NCI-H510A treated with DMSO at 0.1 percent for 48 hours (cell line): ENCODE results near the gene ALDH1A2.
"Not testable (repeated sequence)": the region's sequence is repeated elsewhere in the genome, so short reads cannot be mapped to it uniquely, and the experiment has no call there.

ENCODE experiments used
- DNase-seq: peaks from one replicate; lab custom pipeline; 2025; lab: John Stamatoyannopoulos, UW

ALDH1A2 gene

DNA sequence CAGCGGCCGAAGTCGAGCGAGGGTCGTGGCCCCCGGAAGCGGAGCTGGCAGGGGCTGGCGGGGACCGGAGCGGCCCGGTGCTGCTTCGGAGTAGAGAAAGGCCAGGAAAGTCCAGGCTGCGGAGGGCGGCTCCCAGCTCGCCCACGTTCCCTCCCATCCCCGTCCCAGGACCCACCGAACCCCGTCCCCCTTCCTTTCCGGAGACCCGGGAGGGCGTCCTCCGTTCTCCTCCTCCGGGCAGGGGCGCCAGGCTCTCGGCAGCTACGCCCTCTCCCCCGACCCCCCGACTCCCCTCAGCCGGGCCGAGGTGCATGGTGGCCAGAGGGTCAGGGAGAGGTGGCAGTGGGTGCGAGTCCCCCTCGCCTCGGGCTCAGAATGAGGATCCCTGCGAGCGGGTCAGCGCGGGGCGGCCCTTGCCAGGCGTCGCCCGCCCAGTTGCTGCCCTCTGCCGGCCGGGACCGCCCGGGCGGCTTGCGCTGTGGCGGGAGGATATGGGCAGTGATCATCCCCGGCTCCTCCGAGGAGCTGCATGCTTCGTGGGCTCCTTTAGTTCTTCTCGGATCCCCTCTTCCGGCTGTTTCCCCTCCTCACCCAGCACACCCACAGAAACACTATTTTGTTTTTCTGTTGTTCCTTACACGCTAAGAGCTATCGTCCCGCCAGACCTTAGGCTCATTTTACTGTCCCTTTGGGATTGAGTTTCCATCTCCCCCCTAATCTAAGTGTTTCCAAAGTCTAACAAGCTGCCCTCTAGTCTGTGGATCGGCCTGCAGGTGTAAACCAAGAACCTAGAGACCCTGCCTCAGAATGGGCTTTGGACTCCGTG, 744 bp upstream of the ALDH1A2 start:
- DNase-seq: peak; percentile 23

DNA sequence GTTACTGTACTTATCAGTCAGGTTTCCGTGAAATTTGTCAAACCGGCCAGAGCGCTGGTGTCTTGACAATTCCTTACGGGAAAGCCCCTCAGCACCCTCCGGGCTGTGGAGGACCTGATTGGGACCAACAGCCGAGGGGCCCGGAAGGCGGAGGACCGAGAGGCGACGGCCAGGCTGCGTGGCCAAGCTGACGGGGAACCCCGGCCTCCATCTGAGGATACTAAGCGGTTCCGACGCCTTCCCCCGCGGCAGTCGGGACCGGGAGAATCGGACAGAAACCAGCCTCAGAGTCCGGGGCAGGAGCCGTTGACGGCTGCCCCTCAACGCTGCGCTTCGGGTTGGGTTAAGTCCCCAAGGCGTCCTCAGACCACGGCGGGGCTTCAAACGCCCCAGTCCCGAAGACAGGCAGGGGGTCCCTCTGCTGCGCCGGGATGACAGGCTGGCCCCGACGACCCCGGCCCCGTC, 499 bp downstream of the ALDH1A2 start:
- no peak for DNase-seq

DNA sequence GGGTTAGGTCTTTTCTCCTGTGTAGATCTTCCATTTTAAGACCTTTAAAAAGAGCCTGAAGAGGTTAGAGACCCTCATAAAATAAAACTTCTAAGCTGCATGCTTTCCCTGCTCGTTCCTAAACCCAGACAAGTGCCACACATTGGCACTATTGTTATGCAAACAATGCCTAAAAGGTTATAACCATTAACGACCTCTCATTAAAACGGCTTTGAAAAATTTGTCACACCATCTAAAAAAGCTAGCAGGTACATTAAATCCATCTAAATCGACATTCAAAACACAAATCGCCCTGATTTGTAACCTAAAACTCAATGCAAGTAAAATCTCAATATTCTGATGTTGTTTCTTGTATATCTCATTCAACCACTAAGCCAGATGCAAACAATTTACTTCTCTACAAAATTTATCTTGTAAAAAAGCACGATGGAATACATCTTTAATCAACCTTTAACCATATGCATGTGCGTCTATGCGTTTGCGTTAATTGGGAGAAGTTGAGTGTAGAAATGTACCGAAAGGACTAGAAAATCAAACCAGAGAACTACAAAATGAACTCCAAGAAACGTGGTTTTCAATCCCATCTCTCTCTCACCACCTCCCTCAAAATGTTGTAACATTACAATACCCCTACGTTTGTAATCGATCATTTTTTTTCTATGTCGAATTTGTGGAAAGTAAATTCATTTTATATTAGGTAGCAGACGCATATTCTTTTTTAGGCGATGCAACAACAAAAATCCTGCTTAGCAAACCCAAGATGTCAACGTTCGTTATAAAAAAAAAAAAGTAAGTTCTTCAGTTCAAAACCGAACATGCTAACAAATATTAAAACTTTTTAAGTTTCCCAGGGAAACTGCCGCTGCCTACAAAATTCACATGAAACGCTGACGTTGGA, 1.2 kb downstream of the ALDH1A2 start:
- no peak for DNase-seq

DNA sequence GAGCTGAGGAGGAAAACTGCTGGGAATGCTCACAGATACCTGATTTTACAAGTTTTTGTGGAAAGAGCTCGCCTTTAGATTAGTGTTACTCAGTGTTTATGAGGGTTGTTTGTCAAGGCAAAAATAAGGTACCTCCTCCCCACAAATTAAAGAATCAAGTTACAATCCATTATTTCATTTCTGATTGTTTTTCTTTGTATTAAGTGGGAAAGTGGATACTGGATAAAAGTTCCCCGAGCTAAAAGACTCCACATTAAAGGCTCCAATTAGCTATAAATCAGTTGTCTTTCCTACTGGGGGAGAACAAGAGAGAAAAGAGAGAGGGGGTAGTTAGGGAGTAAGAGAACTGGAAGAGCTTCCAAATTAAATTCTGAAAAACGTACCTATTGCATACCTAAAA, 1.9 kb downstream of the ALDH1A2 start:
- DNase-seq: no peak

DNA sequence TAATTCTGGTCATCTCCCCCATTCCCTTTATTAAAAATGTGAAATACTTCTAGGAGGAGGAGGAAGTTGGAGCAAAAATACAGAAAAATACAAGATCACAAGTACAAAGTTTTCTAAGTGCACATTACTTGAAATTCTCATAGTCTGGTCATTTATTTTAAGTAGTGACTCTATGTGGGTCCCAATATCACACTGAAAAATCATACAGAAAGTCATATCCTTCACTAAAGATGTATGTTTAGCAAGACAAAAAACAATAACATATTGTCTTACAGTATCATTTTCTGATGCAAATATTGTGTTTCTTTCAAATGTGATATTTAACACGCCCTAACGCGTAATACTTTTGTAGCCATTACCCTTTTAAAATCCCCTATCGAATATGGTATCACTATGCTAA, 2.5 kb downstream of the ALDH1A2 start:
- no peak for DNase-seq

DNA sequence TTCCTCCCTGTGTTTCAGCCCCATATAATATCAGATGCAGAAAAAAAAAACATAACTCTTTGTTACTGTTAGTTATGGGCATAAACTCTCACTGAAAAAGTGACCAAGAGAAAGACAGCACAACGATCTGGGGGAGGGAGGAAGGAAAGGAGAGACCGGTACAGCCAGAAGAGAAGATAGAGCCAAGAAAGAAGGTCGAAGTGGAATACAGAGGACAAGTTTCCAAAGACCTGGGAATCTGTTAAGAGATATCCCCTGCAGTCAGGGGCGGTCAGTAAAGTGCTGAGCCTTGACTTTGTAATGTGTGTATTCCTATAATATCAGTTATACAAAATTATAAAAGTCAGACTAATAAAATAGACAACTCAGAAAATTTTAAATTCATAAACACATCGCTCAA, 3.3 kb downstream of the ALDH1A2 start:
- no peak for DNase-seq

DNA sequence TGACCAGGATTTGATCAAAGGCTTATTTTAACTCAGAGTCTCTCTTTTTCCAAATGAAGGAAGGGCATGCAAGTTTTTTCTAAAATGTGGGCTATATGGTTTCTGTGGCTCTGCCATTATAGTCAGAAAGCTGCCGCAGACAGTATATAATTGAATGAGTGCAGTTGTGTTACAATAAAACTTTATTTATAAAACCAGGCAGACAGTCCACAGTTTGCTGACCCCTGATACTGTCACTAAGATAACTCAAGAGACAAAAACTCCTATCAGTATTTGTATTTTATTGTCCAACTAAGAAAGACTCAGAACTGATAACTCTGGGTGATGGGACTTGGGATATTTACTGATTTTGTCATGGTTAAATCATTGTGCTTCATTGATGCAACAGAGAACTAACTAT, 4.9 kb downstream of the ALDH1A2 start:
- DNase-seq: no peak

DNA sequence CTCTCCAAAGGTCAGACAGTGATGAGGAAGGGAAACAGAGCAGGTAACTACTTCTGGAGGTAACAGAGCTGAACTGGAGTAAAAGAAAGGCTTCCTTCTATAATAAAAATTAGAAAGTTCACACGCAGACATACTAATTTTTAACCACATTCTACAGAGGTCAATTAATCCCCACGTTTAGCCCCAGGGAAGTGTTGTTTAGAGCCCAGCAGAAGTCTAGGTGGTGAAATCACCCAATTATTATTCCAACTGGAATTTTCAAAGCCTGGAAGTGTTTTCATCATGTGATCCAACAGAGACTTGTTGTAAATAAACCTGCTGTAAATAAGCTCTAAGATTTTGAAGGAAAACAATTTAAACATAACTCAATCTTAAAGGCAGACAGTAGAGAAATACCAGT, 6.8 kb downstream of the ALDH1A2 start:
- no peak for DNase-seq

DNA sequence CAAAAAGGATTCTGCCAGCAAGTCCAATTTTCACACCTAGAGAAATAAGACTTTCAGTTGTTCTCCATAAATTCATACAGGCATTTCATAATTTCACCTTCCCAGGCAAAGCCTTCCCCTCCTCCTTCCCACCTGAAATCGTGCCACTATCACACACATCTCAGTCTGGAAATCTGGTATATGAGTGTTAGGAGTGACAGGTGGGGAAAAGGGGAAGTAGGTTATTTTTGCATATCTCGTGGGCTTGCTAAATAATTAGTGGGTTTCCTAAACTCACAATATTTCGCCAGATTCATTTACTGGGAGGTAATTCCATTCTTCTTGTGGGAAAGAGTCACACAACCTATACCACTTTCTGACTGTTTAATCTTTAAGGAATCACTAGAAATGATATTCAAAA, 7.4 kb downstream of the ALDH1A2 start:
- no peak for DNase-seq

DNA sequence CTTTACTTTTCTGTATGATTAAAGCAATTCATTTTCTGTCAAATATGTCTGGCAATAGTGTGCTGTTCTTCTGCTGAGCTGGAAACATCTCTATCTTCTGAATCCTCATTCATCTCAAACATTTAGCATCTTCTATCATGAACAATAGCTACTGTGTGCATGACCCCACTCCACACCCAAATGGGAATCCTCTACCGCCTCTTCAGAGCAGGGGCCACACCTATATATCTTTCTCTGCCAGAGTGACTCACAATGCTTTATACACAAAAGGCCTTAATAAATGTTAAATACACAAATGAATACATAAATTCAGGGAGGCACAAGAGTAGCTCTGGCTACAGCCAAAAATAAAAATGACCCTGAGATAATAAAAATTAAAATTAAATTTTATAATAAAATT, 8.0 kb downstream of the ALDH1A2 start:
- no peak for DNase-seq

DNA sequence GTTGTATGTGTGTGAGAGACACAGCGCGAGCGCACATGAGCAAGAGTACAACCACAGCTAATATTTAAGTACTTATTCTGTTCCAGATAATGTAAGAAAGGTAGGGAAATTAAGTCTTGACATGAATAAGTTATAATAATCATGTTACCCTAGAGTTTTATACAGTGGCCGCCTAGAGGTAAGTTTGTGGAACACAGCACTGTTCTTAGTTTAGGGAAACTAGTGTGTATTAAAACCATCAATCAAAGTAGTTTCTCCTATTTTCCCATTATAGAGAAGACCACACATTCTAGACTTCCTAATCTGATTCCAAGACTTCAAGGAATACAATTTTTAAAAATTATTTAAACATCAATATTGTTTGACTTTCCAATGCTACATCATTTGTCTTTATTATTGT, 9.5 kb downstream of the ALDH1A2 start:
- no peak for DNase-seq

DNA sequence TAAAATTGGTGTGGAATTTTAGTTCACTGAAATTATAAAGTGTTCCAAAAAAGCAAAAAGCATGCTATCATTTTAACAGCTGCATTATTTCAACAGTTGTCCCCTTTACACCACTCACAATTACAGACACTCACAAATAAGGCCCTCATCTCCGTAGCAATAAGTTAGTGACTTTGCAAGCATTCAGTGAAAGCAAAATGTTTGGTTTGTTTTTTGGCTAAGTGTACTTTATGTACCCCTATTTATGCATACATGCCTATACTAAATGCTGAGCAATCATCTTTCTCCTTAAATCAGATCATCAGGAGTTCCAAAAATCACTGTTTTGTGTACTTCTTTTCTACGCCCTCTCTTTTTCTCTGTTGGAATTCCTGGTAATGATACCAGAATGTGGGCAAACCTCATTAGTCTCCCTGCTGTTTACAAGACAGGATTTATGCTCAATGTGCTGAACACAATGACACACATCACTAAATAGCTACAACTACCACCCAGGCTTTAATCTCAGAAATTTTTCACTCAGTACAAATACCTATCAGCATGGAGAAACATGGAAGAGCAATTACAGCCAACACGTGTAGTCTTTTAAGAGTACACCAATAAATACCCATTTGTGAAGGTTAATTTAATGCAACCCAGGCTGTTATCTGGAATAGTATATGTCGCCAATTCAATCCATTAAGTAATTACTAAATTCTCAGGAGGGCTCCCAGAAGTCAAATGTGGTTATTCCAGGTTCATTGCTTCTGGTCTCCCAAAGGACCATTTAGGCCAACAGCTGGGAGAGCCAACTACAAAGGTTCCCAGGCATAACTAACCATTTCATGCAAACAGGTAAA, 12.0 kb downstream of the ALDH1A2 start:
- DNase-seq: no peak

DNA sequence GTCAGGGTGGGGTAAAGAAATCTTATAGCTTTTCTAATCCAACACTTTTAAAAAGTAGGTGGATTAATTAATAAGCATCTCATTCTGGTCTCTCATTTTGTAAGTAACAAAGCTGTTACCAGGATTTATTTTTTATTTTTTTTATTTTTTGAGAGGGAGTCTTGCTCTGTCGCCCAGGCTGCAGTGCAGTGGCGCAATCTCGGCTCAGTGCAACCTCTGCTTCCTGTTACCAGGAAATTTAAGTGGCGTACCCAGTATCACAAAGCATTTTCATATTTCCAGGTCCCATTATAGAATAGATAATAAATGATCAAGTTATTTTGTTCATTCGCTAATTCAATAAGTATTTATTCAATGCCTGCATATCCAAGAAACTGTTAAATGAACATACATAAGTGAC, 13.2 kb downstream of the ALDH1A2 start:
- no peak for DNase-seq

DNA sequence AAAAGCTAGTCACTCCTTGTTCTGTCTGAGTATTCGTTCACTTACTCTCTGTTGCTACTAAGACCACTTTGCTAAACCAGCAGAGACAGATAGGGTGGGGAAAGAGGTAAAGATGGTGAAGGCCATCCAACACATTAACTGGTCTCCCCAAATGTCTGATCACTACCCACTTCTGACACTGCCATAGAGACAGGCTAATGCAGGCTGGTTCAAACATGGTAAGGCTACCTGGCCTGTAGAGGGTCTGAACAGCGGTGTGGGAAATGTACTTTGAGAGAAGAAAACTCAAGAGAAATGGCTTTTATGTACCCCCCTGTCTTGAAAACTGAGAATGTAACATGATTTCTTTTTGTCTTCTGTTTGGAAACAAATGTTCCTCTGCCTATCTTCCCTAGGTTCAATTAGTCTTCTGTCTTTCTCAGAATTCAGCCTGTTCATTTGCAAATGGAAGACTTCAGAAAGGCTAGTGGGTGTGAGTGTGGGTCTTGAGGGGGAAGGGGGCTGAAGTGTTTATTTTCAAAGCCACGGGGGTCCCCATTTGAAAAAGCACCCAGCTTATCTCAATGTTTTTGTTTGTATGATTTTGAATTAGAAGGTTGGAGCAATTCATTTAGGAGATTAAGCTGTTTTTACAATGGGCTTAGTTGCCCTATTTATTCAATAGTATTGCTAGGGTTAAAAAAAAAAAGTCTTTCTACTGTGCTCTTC, 15.8 kb downstream of the ALDH1A2 start:
- no peak for DNase-seq

DNA sequence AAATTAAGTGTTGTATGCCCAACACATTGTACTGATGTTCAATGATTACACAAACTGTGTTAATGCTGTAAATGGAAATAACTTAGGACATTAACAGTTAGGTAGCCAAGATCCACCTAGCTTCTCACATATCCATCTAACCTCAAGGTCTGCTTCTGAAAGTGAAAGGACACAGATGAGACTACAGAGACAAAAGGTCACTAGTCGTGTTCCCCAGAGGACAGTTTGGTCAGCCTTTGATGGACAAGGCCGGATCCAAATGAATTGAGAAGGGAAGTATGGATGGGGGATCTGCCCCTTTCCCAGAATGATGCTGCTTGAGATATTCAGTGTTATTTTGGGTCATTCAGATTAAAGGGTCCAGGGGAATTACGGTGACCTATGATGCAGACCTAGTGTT, 17.2 kb downstream of the ALDH1A2 start:
- no peak for DNase-seq

DNA sequence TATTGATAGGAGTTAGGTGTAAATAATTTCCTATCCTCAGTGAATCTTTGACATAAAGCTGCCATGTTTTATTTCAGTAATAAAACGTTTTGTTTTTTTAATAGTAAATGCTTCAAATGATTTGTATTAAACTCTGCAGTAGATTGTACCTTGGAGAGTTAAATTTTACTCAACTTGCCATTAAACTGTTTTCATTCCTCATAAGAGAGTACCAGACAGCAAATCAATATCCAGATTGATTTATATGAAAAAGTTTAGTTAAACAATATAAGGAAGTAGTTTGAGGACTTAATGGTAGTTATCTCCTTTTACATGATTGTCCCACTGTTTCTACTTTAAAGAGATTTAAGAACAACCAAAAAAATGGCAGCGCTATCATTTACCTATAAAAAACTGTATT, 18.4 kb downstream of the ALDH1A2 start:
- no peak for DNase-seq

DNA sequence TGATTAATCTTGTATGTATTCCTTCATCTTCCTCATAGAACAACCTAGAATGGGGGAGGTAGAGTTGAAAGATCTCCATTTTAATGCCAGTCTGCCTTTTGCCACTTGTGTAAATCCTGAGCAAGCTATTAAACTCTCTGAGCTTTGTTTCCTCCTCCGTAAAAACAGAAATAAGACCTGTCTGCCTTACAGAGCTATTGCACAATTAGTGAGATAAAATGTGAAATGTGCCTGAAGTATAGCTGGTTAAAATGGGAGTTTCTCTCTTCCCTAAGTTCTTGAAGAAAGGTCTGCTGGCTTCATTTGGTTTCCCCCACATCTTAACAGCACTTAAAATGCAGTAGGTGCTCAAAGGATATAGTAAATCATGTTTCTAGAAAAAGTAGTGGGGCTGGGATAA, 19.0 kb downstream of the ALDH1A2 start:
- DNase-seq: no peak

DNA sequence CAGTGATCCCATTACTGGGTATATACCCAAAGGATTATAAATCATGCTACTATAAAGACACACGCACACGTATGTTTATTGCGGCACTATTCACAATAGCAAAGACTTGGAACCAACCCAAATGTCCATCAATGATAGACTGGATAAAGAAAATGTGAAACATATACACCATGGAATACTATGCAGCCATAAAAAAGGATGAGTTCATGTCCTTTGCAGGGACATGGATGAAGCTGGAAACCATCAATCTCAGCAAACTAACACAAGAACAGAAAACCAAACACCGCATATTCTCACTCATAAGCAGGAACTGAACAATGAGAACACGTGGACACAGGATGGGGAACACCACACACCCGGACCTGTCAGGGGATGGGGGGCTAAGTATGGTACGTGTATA, 20.1 kb downstream of the ALDH1A2 start:
- DNase-seq: not testable (repeated sequence)

DNA sequence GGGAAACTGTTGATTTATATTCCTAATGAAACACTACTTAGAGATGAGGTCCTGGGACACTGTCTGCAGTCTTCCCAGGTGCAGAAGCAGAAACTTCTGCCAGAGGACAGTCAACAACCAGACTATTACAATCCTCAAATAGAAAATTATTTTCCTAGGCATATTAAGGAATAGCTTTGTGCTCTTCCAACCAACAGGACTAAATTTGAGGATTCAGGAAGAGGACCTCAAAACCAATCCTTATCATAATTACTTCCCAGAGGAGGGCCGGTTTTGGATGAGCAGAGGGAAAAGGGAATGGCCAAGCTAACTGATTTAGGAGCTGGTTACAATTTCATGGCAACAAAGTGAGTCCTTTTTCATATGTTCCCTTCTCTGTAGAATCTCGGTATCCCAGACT, 21.0 kb downstream of the ALDH1A2 start:
- DNase-seq: no peak

DNA sequence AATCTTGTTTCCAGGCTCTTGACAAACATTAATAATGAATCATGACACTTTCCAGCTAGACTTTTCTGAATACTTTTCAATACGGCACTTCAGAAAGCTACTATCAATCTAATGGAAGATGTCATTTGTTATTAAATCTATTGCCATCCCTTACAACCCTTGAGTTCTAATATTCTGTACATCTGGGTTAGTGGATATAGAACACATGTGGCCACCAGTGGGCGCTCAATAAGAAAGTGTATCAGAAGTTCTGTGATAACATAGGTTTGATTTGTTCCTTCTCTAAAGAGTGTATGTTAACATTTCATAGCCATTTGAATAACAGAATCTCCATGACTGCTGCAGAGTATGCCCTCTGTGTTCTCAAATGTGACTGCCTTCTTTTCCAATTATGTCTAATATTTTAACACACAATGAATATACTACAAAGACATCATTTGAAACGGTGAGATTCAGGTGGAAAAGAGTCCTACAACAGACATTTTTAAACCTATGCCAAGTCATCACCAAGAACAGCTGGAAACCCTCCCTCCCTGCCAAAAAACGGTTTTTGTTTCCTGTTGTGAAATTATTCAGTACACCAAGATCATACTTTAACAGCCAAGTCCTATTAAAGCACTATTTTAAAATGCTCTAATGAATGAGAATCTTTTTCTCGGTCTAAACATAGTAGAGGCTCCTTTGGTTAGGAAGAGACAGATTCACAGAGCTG, 22.2 kb downstream of the ALDH1A2 start:
- DNase-seq: peak; percentile 10

DNA sequence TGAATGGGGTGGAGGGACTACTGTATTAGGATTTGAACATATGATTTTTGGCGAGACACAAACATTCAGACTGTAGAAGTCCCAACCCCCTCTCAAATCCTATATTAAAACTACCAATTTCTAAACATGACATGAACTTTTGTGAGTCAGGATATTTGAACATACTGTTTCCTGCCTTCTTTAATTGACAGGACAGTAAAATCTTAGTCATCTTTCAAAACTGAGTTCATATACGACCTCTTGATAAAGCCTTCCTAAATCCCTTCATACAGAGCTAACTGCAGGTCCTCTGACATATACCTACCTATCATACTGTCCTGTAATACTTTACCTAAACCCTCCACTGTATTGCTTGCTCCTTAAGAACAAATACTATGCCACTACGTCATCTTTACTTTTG, 23.5 kb downstream of the ALDH1A2 start:
- DNase-seq: no peak
